Skin of body (tissue), 2 donors: ENCODE results near the gene SPI1. TPM values are rescaled to one million over a fixed set of nuclear protein-coding genes. Genes with fewer than 3 reads are reported as not detected.

ENCODE experiments used
- DNase-seq: peaks from one replicate; lab custom pipeline; 2025; lab: John Stamatoyannopoulos, UW
- total RNA-seq: library from RNA; depleted of rRNA; stranded (reverse); fragments of >200 nt; gene quantifications from one replicate; pipeline ENCODE4 v1.2.3, GENCODE V29; 2014

Gene SPI1
- total RNA-seq, 1 donor from 2014 or later, result 7.5 TPM

GRCh38 chr11:47358731-47359051, 19.7 kb downstream of the SPI1 start:
- no peak for DNase-seq

GRCh38 chr11:47357985-47358730, 20.2 kb downstream of the SPI1 start:
- DNase-seq, result no peak

- no peak for DNase-seq
These were observed 21.4 kb downstream of the SPI1 start for GRCh38 chr11:47356998-47357329.

DNA sequence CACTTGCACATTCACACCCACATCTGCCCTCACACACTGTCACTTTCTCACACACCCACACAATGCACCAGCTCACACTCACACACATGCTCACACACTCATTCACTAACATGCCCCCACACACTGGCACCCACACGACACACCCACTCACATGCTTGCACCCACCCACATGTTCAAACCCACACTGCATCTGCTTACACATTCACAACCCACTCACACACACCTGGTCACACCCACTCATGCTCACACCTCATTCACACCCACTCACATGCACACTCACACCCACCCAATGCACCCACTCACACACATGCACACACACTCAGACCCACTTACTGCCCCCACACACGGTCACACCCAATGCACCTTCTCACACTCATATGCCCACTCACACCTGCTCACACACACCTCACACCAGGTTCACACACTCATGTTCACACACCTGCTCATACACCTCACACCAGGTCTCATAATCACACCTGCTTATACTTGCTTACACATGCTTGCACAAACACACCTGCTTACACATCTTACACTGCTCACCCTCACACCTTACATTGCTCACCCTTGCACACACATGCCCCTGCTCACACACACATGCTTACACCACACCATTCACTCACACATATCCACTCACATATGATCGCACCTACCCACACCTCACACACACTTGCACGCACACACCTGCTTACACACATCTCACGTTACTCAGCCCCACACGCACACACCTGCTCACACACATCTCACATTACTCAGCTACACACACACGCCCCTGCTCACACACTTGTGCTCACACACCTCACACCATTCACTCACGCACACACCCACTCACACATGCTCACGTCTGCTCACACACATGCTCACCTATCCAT, 22.0 kb downstream of the SPI1 start:
- no peak for DNase-seq

DNA sequence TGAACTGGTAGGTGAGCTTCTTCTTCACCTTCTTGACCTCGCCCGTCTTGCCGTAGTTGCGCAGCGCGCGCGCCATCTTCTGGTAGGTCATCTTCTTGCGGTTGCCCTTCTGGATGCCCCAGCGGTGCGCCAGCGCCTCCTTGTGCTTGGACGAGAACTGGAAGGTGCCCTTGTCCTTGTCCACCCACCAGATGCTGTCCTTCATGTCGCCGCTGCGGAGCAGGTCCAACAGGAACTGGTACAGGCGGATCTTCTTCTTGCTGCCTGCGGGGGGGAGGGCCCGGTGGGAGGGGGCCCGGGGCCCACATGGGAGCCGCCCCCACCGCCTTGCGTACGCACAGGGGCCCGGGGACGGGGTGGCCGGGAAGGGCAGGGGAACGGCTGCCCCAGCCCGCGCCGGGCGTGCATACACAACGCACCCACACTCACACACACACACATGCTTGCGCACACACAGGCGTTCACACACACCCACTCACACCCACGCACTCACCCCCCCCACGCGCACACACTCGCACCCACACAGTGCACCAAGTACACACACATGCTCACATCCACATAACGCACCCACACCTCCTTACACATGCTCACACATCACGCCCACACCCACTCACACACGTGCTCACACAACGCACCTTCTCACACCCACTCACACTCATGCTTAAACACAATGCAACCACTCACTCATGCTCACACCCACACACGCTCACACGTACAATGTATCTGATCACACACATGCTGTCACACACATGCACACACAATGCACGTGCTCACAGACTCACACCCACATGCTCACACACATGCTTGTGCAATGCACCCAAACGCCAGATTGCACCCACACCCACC, 22.8 kb downstream of the SPI1 start:
- DNase-seq, result peak; percentile 68

DNA sequence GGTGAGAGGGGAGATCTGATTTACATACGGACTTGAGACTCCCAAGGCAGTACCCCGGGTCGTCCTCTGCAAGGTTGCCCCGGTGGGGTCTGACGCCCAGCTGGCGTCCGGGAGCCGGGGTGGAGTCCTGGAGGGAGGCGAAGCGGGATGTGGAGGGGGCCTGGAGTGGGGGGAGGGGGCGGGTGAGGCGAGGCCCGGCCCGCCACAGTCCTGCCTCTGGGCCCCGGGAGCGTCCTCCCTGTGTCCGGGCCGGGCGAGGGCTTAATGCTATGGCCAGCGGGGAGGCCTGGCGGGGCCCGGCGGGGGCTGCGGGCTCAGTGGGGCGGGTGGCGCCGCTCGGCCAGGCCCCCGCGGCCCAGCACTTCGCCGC, 23.4 kb downstream of the SPI1 start:
- DNase-seq, result no peak

- no peak for DNase-seq
These were observed 24.2 kb downstream of the SPI1 start for GRCh38 chr11:47353978-47354774.

DNA sequence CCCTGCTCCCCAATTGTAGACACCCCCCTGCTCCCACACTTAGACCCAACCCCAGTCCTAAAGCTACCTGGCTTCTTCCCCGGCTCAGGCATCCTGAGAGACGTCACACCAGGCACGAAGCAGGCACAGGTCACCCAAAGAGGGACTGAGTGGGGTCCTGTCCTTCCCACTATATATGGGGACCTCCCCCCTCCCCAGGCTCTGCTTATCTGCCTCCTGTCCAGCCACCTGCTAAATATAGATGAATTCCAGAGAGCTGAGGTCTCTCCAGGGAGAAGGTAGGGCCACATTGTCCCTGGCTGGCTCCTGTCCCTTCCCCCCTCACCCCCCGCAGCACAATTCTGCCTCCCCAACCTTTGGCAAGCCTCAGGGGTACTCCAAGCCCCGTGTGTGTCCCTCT, 25.8 kb downstream of the SPI1 start, which contains the start of gene MYBPC3:
MYBPC3 (minus strand) TSS at position 147 of the 400 bp plus-strand sequence; CDS start at position 92, 55 bp downstream.
- DNase-seq, result no peak

GRCh38 chr11:47351156-47352126, 26.9 kb downstream of the SPI1 start:
- no peak for DNase-seq

GRCh38 chr11:47350315-47350714, 28.0 kb downstream of the SPI1 start:
- no peak for DNase-seq

DNA sequence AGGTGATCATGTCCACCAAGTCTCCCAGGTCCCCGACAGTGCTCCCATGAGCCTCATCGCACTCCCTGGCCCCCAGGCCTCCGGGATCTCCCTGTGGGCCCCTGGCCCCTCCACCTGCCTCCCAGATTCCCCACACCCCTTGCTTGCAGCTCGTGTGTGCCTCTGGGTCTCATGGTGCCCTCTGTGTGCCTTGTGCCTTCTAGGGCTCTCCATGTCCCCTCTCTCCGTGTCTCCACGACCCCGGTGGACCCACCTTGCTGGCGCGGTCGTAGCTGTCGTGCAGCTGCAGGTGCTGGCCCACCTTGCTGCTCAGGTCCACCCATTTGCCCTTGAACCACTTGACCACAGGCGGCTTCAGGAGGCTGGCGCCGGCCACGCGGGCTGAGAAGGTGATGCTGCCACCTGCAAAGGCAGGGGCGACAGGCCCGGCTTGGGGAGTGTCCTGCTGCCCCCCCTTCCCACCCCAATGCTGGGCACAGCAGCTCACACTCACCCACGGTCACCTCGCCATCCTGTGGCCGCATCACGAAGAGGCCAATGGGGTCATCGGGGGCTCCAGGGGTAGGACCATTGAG, 28.7 kb downstream of the SPI1 start:
- no peak for DNase-seq

DNA sequence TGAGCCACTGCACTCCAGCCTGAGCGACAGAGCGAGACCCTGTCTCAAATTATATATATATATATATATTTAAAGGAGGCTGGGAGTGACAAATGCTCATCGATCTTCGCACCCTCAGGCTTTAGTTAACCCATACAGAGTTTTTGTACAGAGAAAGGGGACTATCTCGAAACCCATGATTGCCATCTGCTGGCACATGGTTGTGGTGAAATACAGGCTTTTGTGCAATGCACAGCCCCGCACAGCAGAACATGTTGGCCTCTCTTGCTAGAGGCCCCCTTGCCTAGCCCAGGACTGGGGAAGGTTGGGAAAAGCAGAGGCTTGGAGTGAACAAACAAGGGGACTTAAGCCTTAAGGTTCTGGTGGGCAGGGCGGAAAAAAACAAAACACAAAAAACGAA, 29.5 kb downstream of the SPI1 start:
- DNase-seq, result no peak

GRCh38 chr11:47348131-47348802, 30.1 kb downstream of the SPI1 start:
- no peak for DNase-seq

GRCh38 chr11:47347137-47347536, 31.2 kb downstream of the SPI1 start:
- DNase-seq, result no peak

DNA sequence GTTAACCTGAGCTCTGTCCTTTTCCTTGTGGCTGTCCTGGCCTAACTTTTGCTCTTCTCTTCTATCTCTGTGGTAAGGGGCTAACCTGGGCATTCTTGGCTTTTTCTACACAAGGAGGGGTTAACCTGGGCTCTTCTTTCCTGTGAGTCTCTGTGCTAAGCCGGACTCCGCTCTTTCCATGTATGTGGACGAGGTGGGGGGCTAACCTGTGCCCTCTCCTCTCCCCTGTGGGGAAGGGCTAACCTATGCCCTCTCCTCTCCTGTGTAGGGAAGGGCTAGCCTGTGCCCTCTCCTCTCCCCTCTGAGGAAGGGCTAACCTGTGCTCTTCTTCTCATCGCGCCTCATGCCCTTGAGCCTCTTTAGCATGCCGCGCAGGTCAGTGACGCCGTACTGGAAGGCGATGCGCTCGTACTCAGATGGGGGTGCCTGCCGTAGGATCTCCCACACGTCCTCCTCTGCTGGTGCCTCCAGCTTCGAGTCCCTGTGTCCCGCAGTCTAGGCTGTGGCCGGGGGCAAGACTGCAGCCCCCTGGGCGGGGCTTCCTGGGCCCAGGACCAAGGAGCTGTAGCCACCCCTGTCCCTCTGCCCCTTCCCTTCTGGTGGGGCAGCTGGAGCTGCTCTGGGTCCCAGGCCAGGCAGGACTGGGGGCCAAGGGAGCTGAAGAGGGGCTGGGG, 32.3 kb downstream of the SPI1 start:
- no peak for DNase-seq

- DNase-seq, result no peak
These were observed 35.5 kb downstream of the SPI1 start for GRCh38 chr11:47342854-47343253.

DNA sequence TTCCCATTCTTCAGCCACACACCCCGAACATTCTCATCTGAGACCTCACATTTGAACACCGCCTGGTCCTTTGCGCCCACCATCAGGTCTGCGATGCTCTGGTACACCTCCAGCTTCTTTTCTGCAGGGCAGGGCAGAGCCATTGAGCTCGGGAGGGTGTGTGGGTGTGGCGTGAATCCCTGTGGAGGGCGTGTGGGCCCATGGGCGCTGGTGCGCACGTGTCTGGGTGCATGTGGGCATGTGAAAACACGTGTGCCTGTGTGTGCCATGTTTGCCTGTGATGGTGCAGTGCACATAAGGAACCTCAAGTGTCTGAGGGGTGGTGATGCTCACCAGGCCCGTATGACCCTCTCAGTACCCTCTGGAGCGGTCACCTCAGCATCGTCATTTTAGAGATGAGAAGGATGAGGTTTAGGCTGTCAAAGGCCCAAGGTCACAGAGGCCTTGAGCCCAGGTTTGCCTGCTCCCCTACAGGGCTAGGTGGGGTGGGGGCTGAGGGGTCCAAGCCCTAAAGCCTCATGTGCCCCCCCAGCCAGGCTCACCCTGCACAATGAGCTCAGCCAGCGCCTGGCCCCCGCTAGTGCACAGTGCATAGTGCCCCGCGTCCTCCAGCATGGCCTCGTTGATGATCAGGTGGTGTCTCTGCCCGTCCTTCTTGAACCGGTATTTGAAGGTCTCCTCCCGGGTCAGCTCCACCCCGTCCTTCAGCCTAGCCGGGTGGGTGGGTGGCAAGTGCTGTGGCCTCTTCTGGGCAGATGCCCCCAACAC, 36.1 kb downstream of the SPI1 start:
- DNase-seq, result no peak
